H9 (cell line): ENCODE results near the gene ZNF555. TPM values are rescaled to one million over a fixed set of nuclear protein-coding genes. Genes with fewer than 3 reads are reported as not detected.
A peak's percentile ranks its signal among the peaks of the same experiment; 100 is the strongest.

Experiments
- DNase-seq: peaks from one replicate; pipeline ENCODE4 v3.0.0-alpha.2; 2017
- H2AFZ ChIP-seq: one replicate; pipeline ENCODE4 v1.6.1; 2013; ENCODE audit warnings: mild to moderate bottlenecking, low read length, control low read depth, moderate library complexity
- H2AK5ac ChIP-seq: 2 replicates; pipeline ENCODE4 v1.6.1; 2013; ENCODE audit warnings: low read length, control low read depth, mixed read lengths; ENCODE audit not compliant: insufficient read length
- H2BK120ac ChIP-seq: one replicate; pipeline ENCODE4 v1.6.1; 2013; ENCODE audit warnings: low read depth, mild to moderate bottlenecking, low read length, control low read depth, inconsistent platforms; ENCODE audit not compliant: poor library complexity, severe bottlenecking
- H2BK12ac ChIP-seq: 2 replicates; pipeline ENCODE4 v1.6.1; 2013; ENCODE audit warnings: low read length, control low read depth, mixed read lengths, low read depth; ENCODE audit not compliant: insufficient read length
- H2BK15ac ChIP-seq: 2 replicates; pipeline ENCODE4 v1.6.1; 2013; ENCODE audit warnings: low read depth, low read length, control low read depth
- H2BK20ac ChIP-seq: one replicate; pipeline ENCODE4 v1.6.1; 2013; ENCODE audit warnings: low read depth, mild to moderate bottlenecking, low read length, control low read depth, inconsistent platforms; ENCODE audit not compliant: poor library complexity, severe bottlenecking
- H2BK5ac ChIP-seq: 2 replicates; pipeline ENCODE4 v1.6.1; 2013; ENCODE audit warnings: low read length, control low read depth, mixed read lengths; ENCODE audit not compliant: insufficient read length
- H3K14ac ChIP-seq: 2 replicates; pipeline ENCODE4 v1.6.1; 2013; ENCODE audit warnings: low read length, control low read depth; ENCODE audit not compliant: insufficient read depth
- H3K18ac ChIP-seq: 2 replicates; pipeline ENCODE4 v1.6.1; 2013; ENCODE audit warnings: low read depth, mild to moderate bottlenecking, mixed read lengths, low read length, control low read depth; ENCODE audit not compliant: insufficient read length
- H3K23ac ChIP-seq: 2 replicates; pipeline ENCODE4 v1.6.1; 2013; ENCODE audit warnings: low read length, control low read depth, mixed read lengths, low read depth; ENCODE audit not compliant: insufficient read length
- H3K23me2 ChIP-seq: 2 replicates; pipeline ENCODE4 v1.6.1; 2013; ENCODE audit warnings: low read depth, mild to moderate bottlenecking, mixed read lengths, low read length, control low read depth; ENCODE audit not compliant: insufficient read length, poor library complexity, severe bottlenecking
- H3K27ac ChIP-seq: 2 replicates; pipeline ENCODE4 v1.5.1; 2013; ENCODE audit warnings: low read length, control low read depth, mixed read lengths, low read depth; ENCODE audit not compliant: insufficient read length
- H3K27me3 ChIP-seq: 2 replicates; pipeline ENCODE4 v1.6.1; 2013; ENCODE audit warnings: low read length, control low read depth, inconsistent platforms; ENCODE audit not compliant: insufficient read depth
- H3K4ac ChIP-seq: 2 replicates; pipeline ENCODE4 v1.6.1; 2013; ENCODE audit warnings: low read depth, mild to moderate bottlenecking, control low read depth, inconsistent platforms, low read length, moderate library complexity
- H3K4me1 ChIP-seq: 2 replicates; pipeline ENCODE4 v1.6.1; 2013; ENCODE audit warnings: low read length, control low read depth, inconsistent platforms; ENCODE audit not compliant: insufficient read depth
- H3K4me2 ChIP-seq: 2 replicates; pipeline ENCODE4 v1.6.1; 2013; ENCODE audit warnings: low read length, control low read depth, mixed read lengths; ENCODE audit not compliant: insufficient read length, insufficient read depth
- H3K56ac ChIP-seq: 2 replicates; pipeline ENCODE4 v1.6.1; 2013; ENCODE audit warnings: low read depth, mild to moderate bottlenecking, mixed read lengths, low read length, control low read depth; ENCODE audit not compliant: insufficient read length
- H3K79me1 ChIP-seq: 2 replicates; pipeline ENCODE4 v1.6.1; 2013; ENCODE audit warnings: low read depth, mild to moderate bottlenecking, moderate library complexity, low read length, control low read depth, inconsistent platforms; ENCODE audit not compliant: insufficient read depth, poor library complexity, severe bottlenecking
- H3K79me2 ChIP-seq: 2 replicates; pipeline ENCODE4 v1.6.1; 2013; ENCODE audit warnings: low read length, control low read depth, inconsistent platforms; ENCODE audit not compliant: insufficient read depth
- H3K9ac ChIP-seq: 2 replicates; pipeline ENCODE4 v1.6.1; 2013; ENCODE audit warnings: low read length, control low read depth, mixed read lengths; ENCODE audit not compliant: insufficient read length; ENCODE audit errors: extremely low read depth
- H3K9me3 ChIP-seq: one replicate; pipeline ENCODE4 v1.6.1; 2013; ENCODE audit warnings: low read depth, low read length, inconsistent platforms; ENCODE audit not compliant: control insufficient read depth
- H3T11ph ChIP-seq: one replicate; pipeline ENCODE4 v1.6.1; 2013; ENCODE audit warnings: mild to moderate bottlenecking, low read length, control low read depth, inconsistent platforms
- H4K20me1 ChIP-seq: one replicate; pipeline ENCODE4 v1.6.1; 2013; ENCODE audit not compliant: control insufficient read depth, insufficient read length, insufficient read depth
- H4K5ac ChIP-seq: 2 replicates; pipeline ENCODE4 v1.6.1; 2013; ENCODE audit warnings: low read depth, mild to moderate bottlenecking, mixed read lengths, low read length, control low read depth; ENCODE audit not compliant: insufficient read length
- H4K8ac ChIP-seq: replicated peaks from 2 replicates; pipeline ENCODE4 v1.6.1; 2013; ENCODE audit warnings: low read length, control low read depth, mixed read lengths, low read depth; ENCODE audit not compliant: insufficient read length
- H4K91ac ChIP-seq: 2 replicates; pipeline ENCODE4 v1.6.1; 2013; ENCODE audit warnings: low read depth, mild to moderate bottlenecking, moderate library complexity, mixed read lengths, low read length, control low read depth; ENCODE audit not compliant: insufficient read length
- H3K27ac Mint-ChIP-seq, 3 experiments: 2 replicates in 2 of 3; 3 replicates in 1 of 3; pipeline ENCODE4 v1.8.0; 2020 to 2021; ENCODE audit warnings: mixed read lengths in 3 of 3, mild to moderate bottlenecking in 1 of 3, moderate library complexity in 1 of 3
- H3K27me3 Mint-ChIP-seq: 2 replicates; pipeline ENCODE4 v1.8.0; 2021; ENCODE audit warnings: low read depth, mild to moderate bottlenecking, moderate library complexity, mixed read lengths
- H3K36me3 Mint-ChIP-seq, 3 experiments: 2 replicates in 2 of 3; 3 replicates in 1 of 3; pipeline ENCODE4 v1.8.0; 2020 to 2021; ENCODE audit warnings: low read depth in 3 of 3, mixed read lengths in 3 of 3; ENCODE audit not compliant: insufficient read depth in 1 of 3
- H3K4me1 Mint-ChIP-seq, 2 experiments: 2 replicates each; pipeline ENCODE4 v1.8.0; 2020; ENCODE audit warnings: mixed read lengths in 2 of 2
- H3K4me3 Mint-ChIP-seq, 2 experiments: 2 replicates in 1 of 2; 3 replicates in 1 of 2; pipeline ENCODE4 v1.8.0; 2020 to 2021; ENCODE audit warnings: mild to moderate bottlenecking in 2 of 2, mixed read lengths in 2 of 2, moderate library complexity in 1 of 2
- H3K9me3 Mint-ChIP-seq, 2 experiments: 2 replicates in 1 of 2; 3 replicates in 1 of 2; pipeline ENCODE4 v1.8.0; 2020; ENCODE audit warnings: mild to moderate bottlenecking in 2 of 2, mixed read lengths in 2 of 2, moderate library complexity in 1 of 2
- CTCF ChIP-seq: fragments of 200-600 bp; sonication (generic); conservative IDR thresholded peaks from 3 replicates; pipeline ENCODE4 v1.8.0; 2021; ENCODE audit warnings: antibody characterized with exemption, mild to moderate bottlenecking
- WGBS: extraction: QIAGEN DNeasy Blood & Tissue Kit; methylation state at CpG from one replicate; pipeline ENCODE4 v1.1.7; 2013; ENCODE audit warnings: missing lambda C conversion rate, low lambda C conversion rate, mixed read lengths; ENCODE audit not compliant: insufficient read length; ENCODE audit errors: extremely low coverage; 5-methylcytosine and 5-hydroxymethylcytosine counted together
- total RNA-seq: library from RNA; stranded (reverse); gene quantifications from 2 replicates; pipeline ENCODE4 v1.2.1, GENCODE V29; 2021

The ZNF555 gene
- total RNA-seq, 1 experiment from 2014 or later: 7.8 TPM

GRCh38 chr19:2813235-2814160 lies 27.8 kb upstream of the ZNF555 start:
- peak overlapping the region in 1 of 3 experiments; percentile 31; a peak in 1 of 7 replicates for H3K27ac Mint-ChIP-seq
- peaks cover 0 to 2% of the 10 kb centered on the region in 2 experiments; a peak in 3 of 5 replicates for H3K9me3 Mint-ChIP-seq

More at GRCh38 chr19:2813235-2814160, 27.8 kb upstream of the ZNF555 start:
- H2AK5ac ChIP-seq: no peak overlapping the region
- H4K8ac ChIP-seq: no peak overlapping the region
- no peaks in the 10 kb centered on the region for H3K79me1 ChIP-seq
- H3T11ph ChIP-seq: no peak overlapping the region
- no peak for TF ChIP-seq CTCF
- no peaks in the 10 kb centered on the region for H3K27me3 ChIP-seq
- H2BK12ac ChIP-seq: no peak overlapping the region
- H3K27ac ChIP-seq: no peak overlapping the region
- H2BK5ac ChIP-seq: no peak overlapping the region
- Mint-ChIP-seq H3K27me3 (peaks cover 1% of the 10 kb centered on the region), H3K4me1 (no peaks in the 10 kb centered on the region), H3K4me3 (no peak overlapping the region), H3K36me3 (peaks cover 16 to 42% (median 26%) of the 10 kb centered on the region in 3 experiments)
- H3K18ac ChIP-seq: no peak overlapping the region
- H2AFZ ChIP-seq: no peak overlapping the region
- H3K4me2 ChIP-seq: no peak overlapping the region
- no peaks in the 10 kb centered on the region for H3K4me1 ChIP-seq
- H3K4ac ChIP-seq: no peak overlapping the region
- H3K23me2 ChIP-seq: no peaks in the 10 kb centered on the region
- no peak for DNase-seq
- no peaks in the 10 kb centered on the region for H3K9me3 ChIP-seq
- H3K56ac ChIP-seq: no peak overlapping the region
- no peak overlapping the region for H4K5ac ChIP-seq
- no peak overlapping the region for H2BK15ac ChIP-seq
- no peak overlapping the region for H2BK20ac ChIP-seq
- H4K20me1 ChIP-seq: no peaks in the 10 kb centered on the region
- no peak overlapping the region for H3K23ac ChIP-seq
- no peak overlapping the region for H4K91ac ChIP-seq
- no peaks in the 10 kb centered on the region for H3K79me2 ChIP-seq
- WGBS: no CpG with 5 or more reads among the region's 35 CpGs
- no peak overlapping the region for H3K9ac ChIP-seq
- no peak overlapping the region for H3K14ac ChIP-seq
- no peak overlapping the region for H2BK120ac ChIP-seq
